ENCODE measurements around the gene SLC10A7. TPM values are rescaled to one million over a fixed set of nuclear protein-coding genes. Genes with fewer than 3 reads are reported as not detected.

Gene SLC10A7
- total and polyA plus RNA-seq, 2 experiments from 2014 or later, result 0.81 to 4.3 TPM

- DNase-seq (ENCODE audit: low spot score) (no peak), ATAC-seq (peak; percentile 51)
- H3K4me1 ChIP-seq (ENCODE audit: insufficient read depth), result no peaks in the 10 kb centered on the region
- no peaks in the 10 kb centered on the region for H3K79me2 ChIP-seq (replicated peaks; ENCODE audit: insufficient read depth)
- no peak overlapping the region for H3K4me3 ChIP-seq
- no peak overlapping the region for H2AFZ ChIP-seq
- Mint-ChIP-seq H3K36me3 (ENCODE audit: low read depth) (no peaks in the 10 kb centered on the region; the same call in 2 of the 3 replicates), H3K27ac (no peak overlapping the region), H3K4me3 (no peak overlapping the region), H3K27me3 (ENCODE audit: insufficient read depth, low read depth, poor library complexity) (no peaks in the 10 kb centered on the region), H3K9me3 (no peaks in the 10 kb centered on the region), H3K4me1 (peaks cover 7% of the 10 kb centered on the region)
- no peak overlapping the region for H3K4me2 ChIP-seq
- no peak overlapping the region for H3K27ac ChIP-seq (ENCODE audit: low read depth)
- H3K36me3 ChIP-seq (ENCODE audit: insufficient read depth), result no peaks in the 10 kb centered on the region
- no peaks in the 10 kb centered on the region for H3F3A ChIP-seq (replicated peaks; ENCODE audit: low read depth)
- H3K27me3 ChIP-seq (ENCODE audit: insufficient read depth), result no peaks in the 10 kb centered on the region
- TF ChIP-seq EZH2phosphoT487 (IDR thresholded peaks at IDR 0.05; ENCODE audit: unreplicated experiment), result no peak
- no peak for TF ChIP-seq EZH2 (IDR thresholded peaks at IDR 0.05; ENCODE audit: low read depth, unreplicated experiment)
- TF ChIP-seq, protein P1, sequence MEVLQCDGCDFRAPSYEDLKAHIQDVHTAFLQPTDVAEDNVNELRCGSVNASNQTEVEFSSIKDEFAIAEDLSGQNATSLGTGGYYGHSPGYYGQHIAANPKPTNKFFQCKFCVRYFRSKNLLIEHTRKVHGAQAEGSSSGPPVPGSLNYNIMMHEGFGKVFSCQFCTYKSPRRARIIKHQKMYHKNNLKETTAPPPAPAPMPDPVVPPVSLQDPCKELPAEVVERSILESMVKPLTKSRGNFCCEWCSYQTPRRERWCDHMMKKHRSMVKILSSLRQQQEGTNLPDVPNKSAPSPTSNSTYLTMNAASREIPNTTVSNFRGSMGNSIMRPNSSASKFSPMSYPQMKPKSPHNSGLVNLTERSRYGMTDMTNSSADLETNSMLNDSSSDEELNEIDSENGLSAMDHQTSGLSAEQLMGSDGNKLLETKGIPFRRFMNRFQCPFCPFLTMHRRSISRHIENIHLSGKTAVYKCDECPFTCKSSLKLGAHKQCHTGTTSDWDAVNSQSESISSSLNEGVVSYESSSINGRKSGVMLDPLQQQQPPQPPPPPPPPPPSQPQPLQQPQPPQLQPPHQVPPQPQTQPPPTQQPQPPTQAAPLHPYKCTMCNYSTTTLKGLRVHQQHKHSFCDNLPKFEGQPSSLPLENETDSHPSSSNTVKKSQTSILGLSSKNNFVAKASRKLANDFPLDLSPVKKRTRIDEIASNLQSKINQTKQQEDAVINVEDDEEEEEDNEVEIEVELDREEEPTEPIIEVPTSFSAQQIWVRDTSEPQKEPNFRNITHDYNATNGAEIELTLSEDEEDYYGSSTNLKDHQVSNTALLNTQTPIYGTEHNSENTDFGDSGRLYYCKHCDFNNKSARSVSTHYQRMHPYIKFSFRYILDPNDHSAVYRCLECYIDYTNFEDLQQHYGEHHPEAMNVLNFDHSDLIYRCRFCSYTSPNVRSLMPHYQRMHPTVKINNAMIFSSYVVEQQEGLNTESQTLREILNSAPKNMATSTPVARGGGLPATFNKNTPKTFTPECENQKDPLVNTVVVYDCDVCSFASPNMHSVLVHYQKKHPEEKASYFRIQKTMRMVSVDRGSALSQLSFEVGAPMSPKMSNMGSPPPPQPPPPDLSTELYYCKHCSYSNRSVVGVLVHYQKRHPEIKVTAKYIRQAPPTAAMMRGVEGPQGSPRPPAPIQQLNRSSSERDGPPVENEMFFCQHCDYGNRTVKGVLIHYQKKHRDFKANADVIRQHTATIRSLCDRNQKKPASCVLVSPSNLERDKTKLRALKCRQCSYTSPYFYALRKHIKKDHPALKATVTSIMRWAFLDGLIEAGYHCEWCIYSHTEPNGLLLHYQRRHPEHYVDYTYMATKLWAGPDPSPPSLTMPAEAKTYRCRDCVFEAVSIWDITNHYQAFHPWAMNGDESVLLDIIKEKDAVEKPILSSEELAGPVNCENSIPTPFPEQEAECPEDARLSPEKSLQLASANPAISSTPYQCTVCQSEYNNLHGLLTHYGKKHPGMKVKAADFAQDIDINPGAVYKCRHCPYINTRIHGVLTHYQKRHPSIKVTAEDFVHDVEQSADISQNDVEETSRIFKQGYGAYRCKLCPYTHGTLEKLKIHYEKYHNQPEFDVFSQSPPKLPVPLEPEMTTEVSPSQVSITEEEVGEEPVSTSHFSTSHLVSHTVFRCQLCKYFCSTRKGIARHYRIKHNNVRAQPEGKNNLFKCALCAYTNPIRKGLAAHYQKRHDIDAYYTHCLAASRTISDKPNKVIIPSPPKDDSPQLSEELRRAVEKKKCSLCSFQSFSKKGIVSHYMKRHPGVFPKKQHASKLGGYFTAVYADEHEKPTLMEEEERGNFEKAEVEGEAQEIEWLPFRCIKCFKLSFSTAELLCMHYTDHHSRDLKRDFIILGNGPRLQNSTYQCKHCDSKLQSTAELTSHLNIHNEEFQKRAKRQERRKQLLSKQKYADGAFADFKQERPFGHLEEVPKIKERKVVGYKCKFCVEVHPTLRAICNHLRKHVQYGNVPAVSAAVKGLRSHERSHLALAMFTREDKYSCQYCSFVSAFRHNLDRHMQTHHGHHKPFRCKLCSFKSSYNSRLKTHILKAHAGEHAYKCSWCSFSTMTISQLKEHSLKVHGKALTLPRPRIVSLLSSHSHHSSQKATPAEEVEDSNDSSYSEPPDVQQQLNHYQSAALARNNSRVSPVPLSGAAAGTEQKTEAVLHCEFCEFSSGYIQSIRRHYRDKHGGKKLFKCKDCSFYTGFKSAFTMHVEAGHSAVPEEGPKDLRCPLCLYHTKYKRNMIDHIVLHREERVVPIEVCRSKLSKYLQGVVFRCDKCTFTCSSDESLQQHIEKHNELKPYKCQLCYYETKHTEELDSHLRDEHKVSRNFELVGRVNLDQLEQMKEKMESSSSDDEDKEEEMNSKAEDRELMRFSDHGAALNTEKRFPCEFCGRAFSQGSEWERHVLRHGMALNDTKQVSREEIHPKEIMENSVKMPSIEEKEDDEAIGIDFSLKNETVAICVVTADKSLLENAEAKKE (CRISPR knock-in tag; IDR thresholded peaks at IDR 0.05), result no peak
- TF ChIP-seq NANOG (IDR thresholded peaks at IDR 0.05; ENCODE audit: borderline replicate concordance), result no peak
- TF ChIP-seq ZNF114 (CRISPR knock-in tag; IDR thresholded peaks at IDR 0.05), result no peak
- no peak for TF ChIP-seq CREB1 (CRISPR knock-in tag; IDR thresholded peaks at IDR 0.05; ENCODE audit: low read depth)
- TF ChIP-seq CTCF (conservative IDR thresholded peaks at IDR 0.05; ENCODE audit: low read depth in 2 of 2), result no peak
- no peak for TF ChIP-seq JUNB (IDR thresholded peaks at IDR 0.05; ENCODE audit: unreplicated experiment)
- no peaks in the 10 kb centered on the region for H3K9me2 ChIP-seq (ENCODE audit: insufficient read depth)
- H4K20me1 ChIP-seq (replicated peaks; ENCODE audit: insufficient read depth), result no peaks in the 10 kb centered on the region
These were observed 153.5 kb downstream of the SLC10A7 start for GRCh38 chr4:146368209-146368608.

Data from GM23338 (cell line).